HuH-7.5 (cell line): ENCODE measurements around the gene ZNF234.
"Not testable (repeated sequence)": the region's sequence is repeated elsewhere in the genome, so short reads cannot be mapped to it uniquely, and the experiment has no call there.

Experiments
- DNase-seq: peaks from one replicate; pipeline ENCODE4 v3.0.0; 2011; ENCODE audit warnings: low spot score

The ZNF234 gene

GRCh38 chr19:44182145-44182544 is 40.8 kb downstream of the ZNF234 start:
- no peak for DNase-seq

GRCh38 chr19:44190020-44190419 is 48.7 kb downstream of the ZNF234 start:
- DNase-seq: no peak

- no peak for DNase-seq
These were observed 50.8 kb downstream of the ZNF234 start for GRCh38 chr19:44192127-44192526.

GRCh38 chr19:44196772-44197171 is 55.4 kb downstream of the ZNF234 start:
- no peak for DNase-seq

GRCh38 chr19:44202470-44202869 is 61.1 kb downstream of the ZNF234 start:
- no peak for DNase-seq

- DNase-seq: no peak
These were observed 61.6 kb downstream of the ZNF234 start for GRCh38 chr19:44202974-44203373.

GRCh38 chr19:44203877-44204276 is 62.5 kb downstream of the ZNF234 start:
- not testable (repeated sequence) for DNase-seq

- DNase-seq: no peak
These were observed 63.4 kb downstream of the ZNF234 start for GRCh38 chr19:44204772-44205171.

GRCh38 chr19:44207126-44207803 is 65.9 kb downstream of the ZNF234 start:
- peak; percentile 83 for DNase-seq
